ENCODE results near the gene GPR108.

Gene GPR108

DNA sequence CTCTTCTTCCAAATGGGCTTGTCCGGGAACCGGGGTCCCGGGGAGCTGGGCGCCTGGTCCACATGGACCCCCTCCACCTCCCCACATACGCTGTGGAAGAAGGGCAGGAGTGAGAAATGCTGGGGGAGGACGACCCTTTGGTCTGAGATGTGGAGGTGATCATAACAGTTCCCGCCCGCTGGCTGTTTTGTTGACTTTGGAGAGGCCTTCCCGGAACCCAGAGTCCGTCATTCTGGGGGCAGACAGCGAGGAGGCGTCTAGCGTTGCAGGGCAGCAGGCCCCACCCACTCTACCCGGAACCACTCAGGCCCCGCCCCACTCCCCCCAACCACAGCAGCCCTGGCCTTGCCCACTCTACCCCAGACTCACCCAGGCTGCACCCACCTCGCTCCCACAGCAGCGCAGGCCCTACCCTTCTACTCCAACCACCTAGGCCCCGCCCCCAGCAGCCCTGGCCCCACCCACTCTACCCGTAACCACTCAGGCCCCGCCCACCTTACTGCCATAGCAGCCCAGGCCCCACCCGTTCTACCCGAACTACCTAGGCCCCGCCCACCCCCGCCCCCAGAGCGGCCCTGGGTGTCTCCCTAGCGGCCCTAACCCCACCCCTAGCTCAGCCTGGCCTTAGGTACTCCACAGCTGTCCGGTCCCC, 7.1 kb downstream of the GPR108 start:
- H3K4me3 ChIP-seq (ENCODE audit: low read length), result no peak overlapping the region
- TF ChIP-seq EZH2phosphoT487 (IDR thresholded peaks at IDR 0.05; ENCODE audit: low read depth), result no peak
- TF ChIP-seq, protein P1, sequence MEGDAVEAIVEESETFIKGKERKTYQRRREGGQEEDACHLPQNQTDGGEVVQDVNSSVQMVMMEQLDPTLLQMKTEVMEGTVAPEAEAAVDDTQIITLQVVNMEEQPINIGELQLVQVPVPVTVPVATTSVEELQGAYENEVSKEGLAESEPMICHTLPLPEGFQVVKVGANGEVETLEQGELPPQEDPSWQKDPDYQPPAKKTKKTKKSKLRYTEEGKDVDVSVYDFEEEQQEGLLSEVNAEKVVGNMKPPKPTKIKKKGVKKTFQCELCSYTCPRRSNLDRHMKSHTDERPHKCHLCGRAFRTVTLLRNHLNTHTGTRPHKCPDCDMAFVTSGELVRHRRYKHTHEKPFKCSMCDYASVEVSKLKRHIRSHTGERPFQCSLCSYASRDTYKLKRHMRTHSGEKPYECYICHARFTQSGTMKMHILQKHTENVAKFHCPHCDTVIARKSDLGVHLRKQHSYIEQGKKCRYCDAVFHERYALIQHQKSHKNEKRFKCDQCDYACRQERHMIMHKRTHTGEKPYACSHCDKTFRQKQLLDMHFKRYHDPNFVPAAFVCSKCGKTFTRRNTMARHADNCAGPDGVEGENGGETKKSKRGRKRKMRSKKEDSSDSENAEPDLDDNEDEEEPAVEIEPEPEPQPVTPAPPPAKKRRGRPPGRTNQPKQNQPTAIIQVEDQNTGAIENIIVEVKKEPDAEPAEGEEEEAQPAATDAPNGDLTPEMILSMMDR (IDR thresholded peaks at IDR 0.05; ENCODE audit: low read depth, low read length), result no peak
- no peaks in the 10 kb centered on the region for H3K27me3 ChIP-seq (ENCODE audit: low read depth, low read length)
- no peak overlapping the region for H3K9ac ChIP-seq (ENCODE audit: low read length)
- H3K4me1 ChIP-seq (ENCODE audit: low read length), result peaks cover 14% of the 10 kb centered on the region
- no peaks in the 10 kb centered on the region for H3K9me3 ChIP-seq (ENCODE audit: insufficient read depth, low read length)
- H3K36me3 ChIP-seq (replicated peaks; ENCODE audit: low read depth, low read length), result peaks cover 5% of the 10 kb centered on the region
- no peak overlapping the region for H3K27ac ChIP-seq (ENCODE audit: low read length)
- no peaks in the 10 kb centered on the region for H3K79me2 ChIP-seq (ENCODE audit: low read length)
- H2AFZ ChIP-seq (ENCODE audit: low read depth, low read length), result no peak overlapping the region
- no peaks in the 10 kb centered on the region for H4K20me1 ChIP-seq (ENCODE audit: insufficient read depth, low read length)
- no peak overlapping the region for H3K4me2 ChIP-seq (ENCODE audit: low read length)

DNA sequence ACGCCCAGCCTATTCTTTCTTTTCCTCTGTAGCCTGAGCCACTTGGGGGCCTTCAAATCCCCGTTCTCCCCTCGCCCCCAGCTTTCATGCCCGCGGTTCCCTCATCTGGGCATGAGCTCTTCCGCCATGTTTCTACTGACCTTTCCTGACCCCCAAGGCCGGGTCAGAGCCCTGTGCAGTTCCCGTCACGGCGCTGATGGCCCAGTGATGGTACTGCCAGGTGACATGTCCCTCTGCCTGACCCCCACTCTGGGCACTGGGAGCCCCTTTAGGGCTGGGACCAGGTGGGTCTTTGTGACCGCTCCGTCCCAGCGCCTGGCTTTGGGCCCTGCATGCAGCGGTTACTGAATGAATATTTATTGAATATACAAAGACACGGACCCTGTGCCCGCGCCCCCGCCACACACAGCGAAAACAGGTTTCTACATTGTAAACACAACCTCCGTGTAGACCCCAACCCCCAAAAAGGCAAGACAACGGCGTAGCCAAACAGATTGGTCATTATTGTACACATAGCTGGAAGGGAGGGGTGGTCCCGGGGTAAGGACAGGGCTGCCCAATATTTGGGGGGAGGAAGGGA, 7.7 kb downstream of the GPR108 start:
- H3K27me3 ChIP-seq (ENCODE audit: low read depth, low read length), result no peaks in the 10 kb centered on the region
- no peaks in the 10 kb centered on the region for H3K79me2 ChIP-seq (ENCODE audit: low read length)
- no peak overlapping the region for H3K27ac ChIP-seq (ENCODE audit: low read length)
- H3K9ac ChIP-seq (ENCODE audit: low read length), result no peak overlapping the region
- H3K36me3 ChIP-seq (replicated peaks; ENCODE audit: low read depth, low read length), result peaks cover 5% of the 10 kb centered on the region
- H3K4me2 ChIP-seq (ENCODE audit: low read length), result no peak overlapping the region
- peaks cover 14% of the 10 kb centered on the region for H3K4me1 ChIP-seq (ENCODE audit: low read length)
- TF ChIP-seq, protein P1 (IDR thresholded peaks at IDR 0.05; ENCODE audit: low read depth, low read length), result no peak
- no peak for TF ChIP-seq EZH2phosphoT487 (IDR thresholded peaks at IDR 0.05; ENCODE audit: low read depth)
- H3K4me3 ChIP-seq (ENCODE audit: low read length), result no peak overlapping the region
- no peak overlapping the region for H2AFZ ChIP-seq (ENCODE audit: low read depth, low read length)
- H4K20me1 ChIP-seq (ENCODE audit: insufficient read depth, low read length), result no peaks in the 10 kb centered on the region
- H3K9me3 ChIP-seq (ENCODE audit: insufficient read depth, low read length), result no peaks in the 10 kb centered on the region

GRCh38 chr19:6728346-6728745, 9.0 kb downstream of the GPR108 start:
- H3K27ac ChIP-seq (ENCODE audit: low read length), result peak overlapping the region; percentile 48
- peak overlapping the region; percentile 64 for H3K4me2 ChIP-seq (ENCODE audit: low read length)
- H3K9me3 ChIP-seq (ENCODE audit: insufficient read depth, low read length), result no peaks in the 10 kb centered on the region
- peak overlapping the region; percentile 31 for H3K4me3 ChIP-seq (ENCODE audit: low read length)
- H3K79me2 ChIP-seq (ENCODE audit: low read length), result no peaks in the 10 kb centered on the region
- peak overlapping the region; percentile 34; the same call in 1 of the 2 replicates for H3K9ac ChIP-seq (ENCODE audit: low read length)
- TF ChIP-seq, protein P1 (IDR thresholded peaks at IDR 0.05; ENCODE audit: low read depth, low read length), result no peak
- no peak for TF ChIP-seq EZH2phosphoT487 (IDR thresholded peaks at IDR 0.05; ENCODE audit: low read depth)
- H4K20me1 ChIP-seq (ENCODE audit: insufficient read depth, low read length), result no peaks in the 10 kb centered on the region
- H2AFZ ChIP-seq (ENCODE audit: low read depth, low read length), result peak overlapping the region; percentile 84
- H3K36me3 ChIP-seq (replicated peaks; ENCODE audit: low read depth, low read length), result peaks cover 5% of the 10 kb centered on the region
- peaks cover 14% of the 10 kb centered on the region for H3K4me1 ChIP-seq (ENCODE audit: low read length)
- H3K27me3 ChIP-seq (ENCODE audit: low read depth, low read length), result no peaks in the 10 kb centered on the region

GRCh38 chr19:6725513-6726231, 11.7 kb downstream of the GPR108 start:
- peaks cover 33% of the 10 kb centered on the region for H3K4me1 ChIP-seq (ENCODE audit: low read length)
- no peak overlapping the region for H3K9ac ChIP-seq (ENCODE audit: low read length)

More at GRCh38 chr19:6725513-6726231, 11.7 kb downstream of the GPR108 start:
- H4K20me1 ChIP-seq (ENCODE audit: insufficient read depth, low read length), result no peaks in the 10 kb centered on the region
- H3K9me3 ChIP-seq (ENCODE audit: insufficient read depth, low read length), result no peaks in the 10 kb centered on the region
- H3K27me3 ChIP-seq (ENCODE audit: low read depth, low read length), result no peaks in the 10 kb centered on the region
- H3K36me3 ChIP-seq (replicated peaks; ENCODE audit: low read depth, low read length), result peaks cover 5% of the 10 kb centered on the region
- no peak overlapping the region for H3K27ac ChIP-seq (ENCODE audit: low read length)
- TF ChIP-seq EZH2phosphoT487 (IDR thresholded peaks at IDR 0.05; ENCODE audit: low read depth), result no peak
- TF ChIP-seq, protein P1 (IDR thresholded peaks at IDR 0.05; ENCODE audit: low read depth, low read length), result no peak
- H3K4me3 ChIP-seq (ENCODE audit: low read length), result no peak overlapping the region
- H3K4me2 ChIP-seq (ENCODE audit: low read length), result no peak overlapping the region
- no peak overlapping the region for H2AFZ ChIP-seq (ENCODE audit: low read depth, low read length)
- H3K79me2 ChIP-seq (ENCODE audit: low read length), result no peaks in the 10 kb centered on the region

Measured in OCI-LY3 (cell line).